ENCODE measurements around the gene RPS26.

- TF ChIP-seq CTCF (IDR thresholded peaks at IDR 0.05): peak in 3 of 4 experiments; percentile 53 to 70 (median 55)
- no peak for TF ChIP-seq EP300 (IDR thresholded peaks at IDR 0.05)
- TF ChIP-seq POLR2A (IDR thresholded peaks at IDR 0.05): no peak
Observed at GRCh38 chr12:56029666-56030293, 11.9 kb upstream of the RPS26 start.

All from gastroesophageal sphincter (tissue), 3 donors.